ENCODE measurements around the gene XPC. TPM values are rescaled to one million over a fixed set of nuclear protein-coding genes. Genes with fewer than 3 reads are reported as not detected.

The XPC gene
- total RNA-seq, 3 donors from 2014 or later (not counting 1 experiment from before 2014, with no cell fraction given) = 45.5 to 62.1 (median 50.0) TPM

GRCh38 chr3:14145670-14146380, 32.6 kb downstream of the XPC start:
- Histone ChIP-seq H3K4me1 (ENCODE audit: control insufficient read depth, insufficient read depth, low read length) (peaks cover 47% of the 10 kb centered on the region), H3K27ac (ENCODE audit: low read length) (peak overlapping the region; percentile 97), H3K4me3 (ENCODE audit: low read length) (no peak overlapping the region), H3K36me3 (ENCODE audit: control insufficient read depth, insufficient read depth, low read length) (peaks cover 33% of the 10 kb centered on the region), H3K9me3 (ENCODE audit: control insufficient read depth, insufficient read depth, low read length) (no peaks in the 10 kb centered on the region), H3K27me3 (ENCODE audit: control insufficient read depth, insufficient read depth, low read length) (no peaks in the 10 kb centered on the region)
- Mint-ChIP-seq H3K36me3 (no peaks in the 10 kb centered on the region), H3K4me1 (peaks cover 42 to 52% of the 10 kb centered on the region in 2 donors), H3K27me3 (ENCODE audit: low read depth in 2 of 2) (no peaks in the 10 kb centered on the region), H3K27ac (peak overlapping the region; percentile 95 to 100), H3K9me3 (no peaks in the 10 kb centered on the region), H3K4me3 (peak overlapping the region; percentile 31)
- intact Hi-C loops (cut with micrococcal nuclease) = loop anchor here (2.0 to 10.0 kb wide), 3 partner anchors 249 to 1649 kb away; partner anchors contain the start of genes ANKRD28 and RBSN
- no peak for TF ChIP-seq CTCF (IDR thresholded peaks at IDR 0.05)
- 91% methylated on average over 10 of the region's 10 CpGs for WGBS (ENCODE audit: insufficient coverage)
- peak in 1 of 2 donors; percentile 29 for DNase-seq
- ATAC-seq = no peak

GRCh38 chr3:14145236-14145635, 33.2 kb downstream of the XPC start:
- H3K4me1 ChIP-seq (ENCODE audit: control insufficient read depth, insufficient read depth, low read length) = peaks cover 52% of the 10 kb centered on the region
- no peak overlapping the region for H3K4me3 ChIP-seq (ENCODE audit: low read length)
- H3K9me3 ChIP-seq (ENCODE audit: control insufficient read depth, insufficient read depth, low read length) = no peaks in the 10 kb centered on the region
- ATAC-seq = no peak
- H3K36me3 ChIP-seq (ENCODE audit: control insufficient read depth, insufficient read depth, low read length) = peaks cover 32% of the 10 kb centered on the region
- peak overlapping the region; percentile 97 for H3K27ac ChIP-seq (ENCODE audit: low read length)
- peak overlapping the region; percentile 95 to 100 for H3K27ac Mint-ChIP-seq
- no peaks in the 10 kb centered on the region for H3K27me3 Mint-ChIP-seq (ENCODE audit: low read depth in 2 of 2)
- H3K4me3 Mint-ChIP-seq = peak overlapping the region; percentile 84
- no peaks in the 10 kb centered on the region for H3K27me3 ChIP-seq (ENCODE audit: control insufficient read depth, insufficient read depth, low read length)
- TF ChIP-seq CTCF (IDR thresholded peaks at IDR 0.05) = no peak
- WGBS (ENCODE audit: insufficient coverage) = 95% methylated on average over 9 of the region's 9 CpGs
- no peaks in the 10 kb centered on the region for H3K36me3 Mint-ChIP-seq
- H3K9me3 Mint-ChIP-seq = no peaks in the 10 kb centered on the region
- H3K4me1 Mint-ChIP-seq = peaks cover 47 to 57% of the 10 kb centered on the region in 2 donors
- intact Hi-C loops (cut with micrococcal nuclease) = loop anchor here (2.0 to 10.0 kb wide), 3 partner anchors 248 to 1650 kb away; partner anchors contain the start of genes ANKRD28 and RBSN
- peak in 1 of 2 donors; percentile 34 for DNase-seq

GRCh38 chr3:14144423-14145075, 33.9 kb downstream of the XPC start:
- intact Hi-C loops (cut with micrococcal nuclease) = loop anchor here (1.0 to 10.0 kb wide), 6 partner anchors 34 to 1650 kb away; partner anchors contain the start of genes ANKRD28, LSM3, RBSN and XPC

More at GRCh38 chr3:14144423-14145075, 33.9 kb downstream of the XPC start:
- Mint-ChIP-seq H3K4me3 (peak overlapping the region; percentile 84), H3K9me3 (no peaks in the 10 kb centered on the region), H3K27me3 (ENCODE audit: low read depth in 2 of 2) (no peaks in the 10 kb centered on the region), H3K27ac (peak overlapping the region; percentile 95 to 100), H3K36me3 (no peaks in the 10 kb centered on the region), H3K4me1 (peaks cover 48 to 57% of the 10 kb centered on the region in 2 donors)
- peaks cover 34% of the 10 kb centered on the region for H3K36me3 ChIP-seq (ENCODE audit: control insufficient read depth, insufficient read depth, low read length)
- 11% methylated on average over 6 of the region's 7 CpGs for WGBS (ENCODE audit: insufficient coverage)
- peak overlapping the region; percentile 4 for H3K4me3 ChIP-seq (ENCODE audit: low read length)
- H3K27me3 ChIP-seq (ENCODE audit: control insufficient read depth, insufficient read depth, low read length) = no peaks in the 10 kb centered on the region
- peaks cover 52% of the 10 kb centered on the region for H3K4me1 ChIP-seq (ENCODE audit: control insufficient read depth, insufficient read depth, low read length)
- H3K9me3 ChIP-seq (ENCODE audit: control insufficient read depth, insufficient read depth, low read length) = no peaks in the 10 kb centered on the region
- peak; percentile 70 to 90 (median 76) for ATAC-seq
- peak overlapping the region; percentile 97 for H3K27ac ChIP-seq (ENCODE audit: low read length)
- DNase-seq = peak; percentile 77 to 96
- TF ChIP-seq CTCF (IDR thresholded peaks at IDR 0.05) = no peak

Data from natural killer cell (primary cell).